Activated CD4-positive, alpha-beta T cell treated with anti-CD3 and anti-CD28 coated beads for 4 hours (primary cell): ENCODE data around the gene DHODH.
"Not testable (repeated sequence)": the region's sequence is repeated elsewhere in the genome, so short reads cannot be mapped to it uniquely, and the experiment has no call there.

Source experiments
- DNase-seq, 2 donors: peaks; one replicate each; pipeline ENCODE4 v3.0.0-alpha.2; 2020

DHODH gene

GRCh38 chr16:72008424-72009216 lies at the start of gene DHODH:
DHODH (plus strand) TSS chr16:72008744; CDS start chr16:72008765, 21 bp downstream.
- peak; percentile 97 to 98 for DNase-seq

GRCh38 chr16:71961066-71962039 lies 47.2 kb upstream of the DHODH start:
- DNase-seq = peak; percentile 71 to 84

GRCh38 chr16:71963125-71963875 lies 45.2 kb upstream of the DHODH start:
- DNase-seq = no peak

- DNase-seq = no peak
Measured at GRCh38 chr16:71965223-71965622, 43.3 kb upstream of the DHODH start.

- no peak for DNase-seq
Measured at GRCh38 chr16:71966932-71967331, 41.6 kb upstream of the DHODH start.

GRCh38 chr16:71969353-71969752 lies 39.2 kb upstream of the DHODH start:
- no peak for DNase-seq

- no peak for DNase-seq
Measured at GRCh38 chr16:71971571-71971970, 37.0 kb upstream of the DHODH start.

- no peak for DNase-seq
Measured at GRCh38 chr16:71972356-71972755, 36.2 kb upstream of the DHODH start.

- no peak for DNase-seq
Measured at GRCh38 chr16:71973001-71973400, 35.5 kb upstream of the DHODH start.

GRCh38 chr16:71974068-71974818 lies 34.3 kb upstream of the DHODH start:
- no peak for DNase-seq

GRCh38 chr16:71985262-71985974 lies 23.1 kb upstream of the DHODH start:
- DNase-seq = no peak

GRCh38 chr16:71986131-71986530 lies 22.4 kb upstream of the DHODH start:
- no peak for DNase-seq

GRCh38 chr16:71995038-71995437 lies 13.5 kb upstream of the DHODH start:
- DNase-seq = no peak

GRCh38 chr16:71997578-71997977 lies 11.0 kb upstream of the DHODH start:
- not testable (repeated sequence) for DNase-seq

GRCh38 chr16:72001180-72001874 lies 7.2 kb upstream of the DHODH start:
- DNase-seq = no peak

- DNase-seq = no peak
Measured at GRCh38 chr16:72002619-72003018, 5.9 kb upstream of the DHODH start.

GRCh38 chr16:72008065-72008423 lies 500 bp upstream of the DHODH start:
- not testable (repeated sequence) for DNase-seq

- DNase-seq = no peak
Measured at GRCh38 chr16:72009779-72010178, 1.2 kb downstream of the DHODH start.

GRCh38 chr16:72012607-72013006 lies 4.1 kb downstream of the DHODH start:
- no peak for DNase-seq

GRCh38 chr16:72013389-72013788 lies 4.8 kb downstream of the DHODH start:
- DNase-seq = no peak
